K562 (cell line): ENCODE data around the gene SSU72. TPM values are rescaled to one million over a fixed set of nuclear protein-coding genes. Genes with fewer than 3 reads are reported as not detected.

Source experiments
- ATAC-seq: fragments of 200-7000 bp; cut with Tn5 transposase; 3 replicates; pipeline ENCODE4 v1.9.1; 2020; ENCODE audit warnings: moderate library complexity
- BruUV-seq: library from RNA; stranded (reverse); fragments of 400-500 nt; replicated peaks from 2 replicates; lab custom pipeline; 2021; lab: Mats Ljungman, UMichigan
- CTCF ChIA-PET: fragments of 300-600 bp; formaldehyde crosslinking; extraction: SDS; loops from one replicate; lab custom pipeline; 2021; ENCODE audit warnings: low intra/inter-chr PET ratio; lab: Yijun Ruan, JAX
- POLR2A ChIA-PET: fragments of 300-600, 350-650 bp; sonication (Branson Sonifier 250); formaldehyde crosslinking; extraction: SDS; loops from one replicate; lab custom pipeline; 2021; ENCODE audit warnings: antibody characterized with exemption, inconsistent platforms; lab: Yijun Ruan, JAX
- DNase-seq, 4 experiments: peaks; one replicate each; pipeline versions ENCODE4 v3.0.0 to v3.0.0-alpha.2; 2011 to 2018; ENCODE audit warnings: low spot score in 3 of 4, mixed read lengths in 3 of 4; ENCODE audit errors: extremely low read depth in 1 of 4
- FAIRE-seq: peaks from 2 replicates; lab custom pipeline; 2011; peaks lifted over from hg19 to GRCh38; lab: Jason Lieb, UNC
- H2AFZ ChIP-seq: 2 replicates; pipeline ENCODE4 v1.6.0; 2011; ENCODE audit warnings: low read depth, low read length, control low read depth, inconsistent platforms
- H3K27ac ChIP-seq: fragments of 200-600 bp; 3 replicates; pipeline ENCODE4 v1.8.0; 2011; ENCODE audit warnings: low read depth, mild to moderate bottlenecking, control low read depth, inconsistent platforms, low read length, moderate library complexity, mixed read lengths; ENCODE audit errors: extremely low read depth
- H3K27me3 ChIP-seq, 2 experiments: fragments of 300-600 bp in 1 of 2; 2 replicates in 1 of 2; 3 replicates in 1 of 2; pipeline versions ENCODE4 v1.6.0 to v1.8.0; 2011; ENCODE audit warnings: inconsistent platforms in 2 of 2, low read length in 2 of 2, mild to moderate bottlenecking in 1 of 2, mixed read lengths in 1 of 2, moderate library complexity in 1 of 2; ENCODE audit not compliant: control insufficient read depth in 2 of 2, insufficient read depth in 2 of 2
- H3K36me3 ChIP-seq: fragments of 300-600 bp; 3 replicates; pipeline ENCODE4 v1.8.0; 2011; ENCODE audit warnings: mild to moderate bottlenecking, low read length, inconsistent platforms; ENCODE audit not compliant: control insufficient read depth, insufficient read depth
- H3K4me1 ChIP-seq, 2 experiments: fragments of 200-600 bp in 1 of 2; replicated peaks in 1 of 2; 2 replicates in 1 of 2; 3 replicates in 1 of 2; pipeline versions ENCODE4 v1.5.1 to v1.8.0; 2011; ENCODE audit warnings: inconsistent platforms in 2 of 2, low read length in 2 of 2, mild to moderate bottlenecking in 1 of 2, mixed read lengths in 1 of 2, moderate library complexity in 1 of 2; ENCODE audit not compliant: control insufficient read depth in 2 of 2, insufficient read depth in 2 of 2
- H3K4me2 ChIP-seq: 2 replicates; pipeline ENCODE4 v1.6.1; 2011; ENCODE audit warnings: low read length, control low read depth, inconsistent platforms, mixed read lengths; ENCODE audit not compliant: insufficient read depth
- H3K4me3 ChIP-seq: fragments of 200-600 bp; sonication (generic), shearing (Covaris generic); 2 replicates; pipeline ENCODE4 v1.5.1; 2016; ENCODE audit warnings: control low read depth, inconsistent platforms
- H3K79me2 ChIP-seq: fragments of 200-600 bp; 3 replicates; pipeline ENCODE4 v1.8.0; 2011; ENCODE audit warnings: low read length, inconsistent platforms; ENCODE audit not compliant: control insufficient read depth, insufficient read depth
- H3K9ac ChIP-seq, 2 experiments: 2 replicates each; pipeline versions ENCODE4 v1.6.0 to v1.6.1; 2011; ENCODE audit warnings: low read depth in 2 of 2, low read length in 2 of 2, control low read depth in 1 of 2, inconsistent platforms in 1 of 2, mild to moderate bottlenecking in 1 of 2, mixed read lengths in 1 of 2; ENCODE audit not compliant: insufficient read depth in 1 of 2
- H3K9me1 ChIP-seq: one replicate; pipeline ENCODE4 v1.6.0; 2011; ENCODE audit warnings: inconsistent platforms, mild to moderate bottlenecking, low read length, moderate library complexity; ENCODE audit not compliant: control insufficient read depth, insufficient read depth
- H3K9me3 ChIP-seq: replicated peaks from 2 replicates; pipeline ENCODE4 v1.5.1; 2011; ENCODE audit warnings: low read depth, low read length, inconsistent platforms; ENCODE audit not compliant: control insufficient read depth, insufficient read depth
- H4K20me1 ChIP-seq: replicated peaks from 2 replicates; pipeline ENCODE4 v1.6.1; 2011; ENCODE audit warnings: low read length, inconsistent platforms, mixed read lengths; ENCODE audit not compliant: control insufficient read depth, insufficient read depth
- CCNT2 ChIP-seq: IDR thresholded peaks from 2 replicates; pipeline ENCODE4 v1.6.1; 2011; ENCODE audit warnings: borderline replicate concordance, low read depth, mild to moderate bottlenecking, moderate library complexity, mixed read lengths, low read length; ENCODE audit not compliant: insufficient read length; ENCODE audit errors: extremely low read depth
- EP300 ChIP-seq: IDR thresholded peaks from 2 replicates; pipeline ENCODE4 v1.6.1; 2012; ENCODE audit warnings: low read length, improper control_type of control experiment
- HEY1 ChIP-seq: fragments of 250-450 bp; sonication (Bioruptor Pico); IDR thresholded peaks from 2 replicates; pipeline ENCODE4 v1.5.0; 2020; ENCODE audit warnings: mild to moderate bottlenecking, moderate library complexity, borderline replicate concordance
- NR2C1 ChIP-seq, 2 experiments: fragments of 450-650 bp; IDR thresholded peaks; 2 replicates each; pipeline ENCODE4 v1.6.1; 2017; ENCODE audit warnings: mild to moderate bottlenecking in 2 of 2, antibody characterized with exemption in 1 of 2, inconsistent platforms in 1 of 2, missing compliant biosample characterization in 1 of 2, missing genetic modification characterization in 1 of 2
- POLR2G ChIP-seq: fragments of 200-400 bp; formaldehyde crosslinking; IDR thresholded peaks from 2 replicates; pipeline ENCODE4 v1.6.1; 2017; ENCODE audit warnings: low read depth, mild to moderate bottlenecking, antibody characterized with exemption, low read length, moderate library complexity
- SRF ChIP-seq, 2 experiments: fragments of 250-450, 450-650 bp in 1 of 2; sonication (Bioruptor Pico) in 1 of 2; sonication (generic) in 1 of 2; formaldehyde crosslinking; IDR thresholded peaks; 2 replicates each; pipeline versions ENCODE4 v1.5.0 to v1.5.1; 2020 to 2022; ENCODE audit warnings: mild to moderate bottlenecking in 1 of 2, missing genetic modification reagents in 1 of 2
- TFAM ChIP-seq: fragments of 250-450 bp; sonication (Bioruptor Pico); conservative IDR thresholded peaks from 2 replicates; pipeline ENCODE4 v1.5.0; 2021; ENCODE audit warnings: mild to moderate bottlenecking, moderate library complexity
- ZNF561 ChIP-seq: fragments of 450-650 bp; formaldehyde crosslinking; conservative IDR thresholded peaks from 2 replicates; pipeline ENCODE4 v1.4.0; 2020; ENCODE audit warnings: mild to moderate bottlenecking, moderate library complexity
- ZNF584 ChIP-seq: fragments of 200-800 bp; sonication (Bioruptor generic); IDR thresholded peaks from 2 replicates; pipeline ENCODE4 v1.6.1; 2016; ENCODE audit warnings: low read depth, mild to moderate bottlenecking, missing genetic modification characterization, missing compliant biosample characterization
- ZNF780A ChIP-seq: fragments of 250-450 bp; sonication (Bioruptor Pico); IDR thresholded peaks from 2 replicates; pipeline ENCODE4 v1.5.0; 2021; ENCODE audit warnings: mild to moderate bottlenecking
- WGBS: fragments of 100-300 bp; shearing (Covaris generic); methylation state at CpG from one replicate; pipeline ENCODE4 v1.1.6; 2016; ENCODE audit warnings: low coverage, mixed read lengths; ENCODE audit not compliant: insufficient coverage; ENCODE audit errors: missing lambda C conversion rate; 5-methylcytosine and 5-hydroxymethylcytosine counted together
- in situ Hi-C: fragments of 300-500 bp; cut with MboI; formaldehyde crosslinking; loops from 4 replicates; pipeline ENCODE4 v1.15.0; 2018; ENCODE audit warnings: inconsistent platforms, mixed read lengths
- intact Hi-C: fragments of 100-400 bp; cut with micrococcal nuclease; formaldehyde crosslinking; loops from 2 replicates; pipeline ENCODE4 v1.14.2; 2022
- polyA plus RNA-seq, 8 experiments: library from polyadenylated mRNA; depleted of rRNA in 4 of 8; stranded (reverse) in 5 of 8; unstranded in 3 of 8; fragments of >200 nt; fragmentation: Nextera tagmentation in 2 of 8; fragmentation: Illumina TruSeq in 1 of 8; extraction: Ambion mirVana in 2 of 8; extraction: Trizol in 1 of 8; gene quantifications; 2 replicates each; pipeline versions ENCODE4 v1.2.1 to v1.2.3, GENCODE V29; 2011 to 2014; ENCODE audit warnings: inconsistent platforms in 1 of 8, missing spikeins in 1 of 8
- total RNA-seq, 7 experiments: library from RNA; depleted of rRNA in 6 of 7; stranded (reverse); fragments of >200 nt in 6 of 7; fragmentation: Illumina TruSeq in 2 of 7; extraction: Trizol in 2 of 7; gene quantifications; 2 replicates each; pipeline versions ENCODE4 v1.2.1 to v1.2.3, GENCODE V29; 2011 to 2021; ENCODE audit warnings: low replicate concordance in 1 of 7
- TF ChIP-seq, protein P1 (sequence below): IDR thresholded peaks from 3 replicates; pipeline ENCODE4 v1.6.1; 2011; ENCODE audit warnings: borderline replicate concordance, mild to moderate bottlenecking; ENCODE audit not compliant: insufficient read length, insufficient read depth
- TF ChIP-seq, protein P2 (sequence below): fragments of 450-650 bp; IDR thresholded peaks from 2 replicates; pipeline ENCODE4 v1.7.1; 2018; ENCODE audit warnings: mild to moderate bottlenecking, low read depth; ENCODE audit not compliant: partially characterized antibody
- TF ChIP-seq, protein P3 (sequence below): fragments of 450-650 bp; IDR thresholded peaks from 2 replicates; pipeline ENCODE4 v1.6.1; 2016; ENCODE audit warnings: missing biosample characterization, missing genetic modification characterization
- TF ChIP-seq, protein P4 (sequence below): fragments of 250-450 bp; sonication (Bioruptor Pico); IDR thresholded peaks from 2 replicates; pipeline ENCODE4 v1.8.0; 2022; ENCODE audit warnings: moderate library complexity, mild to moderate bottlenecking, inconsistent platforms

SSU72 gene
- total and polyA plus RNA-seq, 9 of the 15 experiments (the other 6 are each of a cell fraction or from before 2014, with no cell fraction given): 70.8 to 201 (median 94.6) TPM

- TF ChIP-seq SRF (CRISPR knock-in tag; IDR thresholded peaks at IDR 0.05): no peak
- peak; percentile 51 for TF ChIP-seq POLR2G
- TF ChIP-seq, protein P1, sequence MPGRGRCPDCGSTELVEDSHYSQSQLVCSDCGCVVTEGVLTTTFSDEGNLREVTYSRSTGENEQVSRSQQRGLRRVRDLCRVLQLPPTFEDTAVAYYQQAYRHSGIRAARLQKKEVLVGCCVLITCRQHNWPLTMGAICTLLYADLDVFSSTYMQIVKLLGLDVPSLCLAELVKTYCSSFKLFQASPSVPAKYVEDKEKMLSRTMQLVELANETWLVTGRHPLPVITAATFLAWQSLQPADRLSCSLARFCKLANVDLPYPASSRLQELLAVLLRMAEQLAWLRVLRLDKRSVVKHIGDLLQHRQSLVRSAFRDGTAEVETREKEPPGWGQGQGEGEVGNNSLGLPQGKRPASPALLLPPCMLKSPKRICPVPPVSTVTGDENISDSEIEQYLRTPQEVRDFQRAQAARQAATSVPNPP: no peak
- no peak for TF ChIP-seq ZNF780A (CRISPR knock-in tag)
- TF ChIP-seq ZNF561: no peak
- TF ChIP-seq, protein P2, sequence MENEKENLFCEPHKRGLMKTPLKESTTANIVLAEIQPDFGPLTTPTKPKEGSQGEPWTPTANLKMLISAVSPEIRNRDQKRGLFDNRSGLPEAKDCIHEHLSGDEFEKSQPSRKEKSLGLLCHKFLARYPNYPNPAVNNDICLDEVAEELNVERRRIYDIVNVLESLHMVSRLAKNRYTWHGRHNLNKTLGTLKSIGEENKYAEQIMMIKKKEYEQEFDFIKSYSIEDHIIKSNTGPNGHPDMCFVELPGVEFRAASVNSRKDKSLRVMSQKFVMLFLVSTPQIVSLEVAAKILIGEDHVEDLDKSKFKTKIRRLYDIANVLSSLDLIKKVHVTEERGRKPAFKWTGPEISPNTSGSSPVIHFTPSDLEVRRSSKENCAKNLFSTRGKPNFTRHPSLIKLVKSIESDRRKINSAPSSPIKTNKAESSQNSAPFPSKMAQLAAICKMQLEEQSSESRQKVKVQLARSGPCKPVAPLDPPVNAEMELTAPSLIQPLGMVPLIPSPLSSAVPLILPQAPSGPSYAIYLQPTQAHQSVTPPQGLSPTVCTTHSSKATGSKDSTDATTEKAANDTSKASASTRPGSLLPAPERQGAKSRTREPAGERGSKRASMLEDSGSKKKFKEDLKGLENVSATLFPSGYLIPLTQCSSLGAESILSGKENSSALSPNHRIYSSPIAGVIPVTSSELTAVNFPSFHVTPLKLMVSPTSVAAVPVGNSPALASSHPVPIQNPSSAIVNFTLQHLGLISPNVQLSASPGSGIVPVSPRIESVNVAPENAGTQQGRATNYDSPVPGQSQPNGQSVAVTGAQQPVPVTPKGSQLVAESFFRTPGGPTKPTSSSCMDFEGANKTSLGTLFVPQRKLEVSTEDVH: no peak
- TF ChIP-seq, protein P3, sequence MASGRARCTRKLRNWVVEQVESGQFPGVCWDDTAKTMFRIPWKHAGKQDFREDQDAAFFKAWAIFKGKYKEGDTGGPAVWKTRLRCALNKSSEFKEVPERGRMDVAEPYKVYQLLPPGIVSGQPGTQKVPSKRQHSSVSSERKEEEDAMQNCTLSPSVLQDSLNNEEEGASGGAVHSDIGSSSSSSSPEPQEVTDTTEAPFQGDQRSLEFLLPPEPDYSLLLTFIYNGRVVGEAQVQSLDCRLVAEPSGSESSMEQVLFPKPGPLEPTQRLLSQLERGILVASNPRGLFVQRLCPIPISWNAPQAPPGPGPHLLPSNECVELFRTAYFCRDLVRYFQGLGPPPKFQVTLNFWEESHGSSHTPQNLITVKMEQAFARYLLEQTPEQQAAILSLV (tag): no peak
- TF ChIP-seq ZNF584 (CRISPR knock-in tag): no peak
- TF ChIP-seq, protein P4, sequence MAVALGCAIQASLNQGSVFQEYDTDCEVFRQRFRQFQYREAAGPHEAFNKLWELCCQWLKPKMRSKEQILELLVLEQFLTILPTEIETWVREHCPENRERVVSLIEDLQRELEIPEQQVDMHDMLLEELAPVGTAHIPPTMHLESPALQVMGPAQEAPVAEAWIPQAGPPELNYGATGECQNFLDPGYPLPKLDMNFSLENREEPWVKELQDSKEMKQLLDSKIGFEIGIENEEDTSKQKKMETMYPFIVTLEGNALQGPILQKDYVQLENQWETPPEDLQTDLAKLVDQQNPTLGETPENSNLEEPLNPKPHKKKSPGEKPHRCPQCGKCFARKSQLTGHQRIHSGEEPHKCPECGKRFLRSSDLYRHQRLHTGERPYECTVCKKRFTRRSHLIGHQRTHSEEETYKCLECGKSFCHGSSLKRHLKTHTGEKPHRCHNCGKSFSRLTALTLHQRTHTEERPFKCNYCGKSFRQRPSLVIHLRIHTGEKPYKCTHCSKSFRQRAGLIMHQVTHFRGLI (CRISPR knock-in tag): no peak
- TF ChIP-seq EP300: no peak
- no peak for TF ChIP-seq TFAM (CRISPR knock-in tag)
- TF ChIP-seq HEY1 (CRISPR knock-in tag): no peak
- no peak for TF ChIP-seq CCNT2
- TF ChIP-seq NR2C1 (IDR thresholded peaks at IDR 0.05): 0 out of 2 replicates have a peak, but pooled peaks have one; percentile 42
- TF ChIP-seq NR2C1 (tag; IDR thresholded peaks at IDR 0.05): no peak
- H3K9me3 ChIP-seq: no peaks in the 10 kb centered on the region; the same call in 1 of the 2 replicates
- H3K27ac ChIP-seq: no peak overlapping the region
- no peaks in the 10 kb centered on the region for H3K9me1 ChIP-seq
- no peak for FAIRE-seq
- intact Hi-C loops (no loop called here), in situ Hi-C loops (no loop called here)
- H3K27me3 ChIP-seq: no peaks in the 10 kb centered on the region
- DNase-seq: no peak
- no peak for ATAC-seq
- H3K36me3 ChIP-seq: peaks cover 50% of the 10 kb centered on the region
- peaks cover 0 to 41% of the 10 kb centered on the region in 2 experiments; a peak in 2 of 5 replicates for H3K4me1 ChIP-seq
- H3K4me3 ChIP-seq: no peak overlapping the region
- POLR2A ChIA-PET: interaction anchor here (0.6 to 1.3 kb wide), 2 partner anchors 16 to 26 kb away, joined by 3 read pairs; no protein-coding TSS in a partner anchor
- no peaks in the 10 kb centered on the region for H3K79me2 ChIP-seq
- H2AFZ ChIP-seq: no peak overlapping the region
- no TSS peak for BruUV-seq
- no peak overlapping the region for H3K4me2 ChIP-seq
- H4K20me1 ChIP-seq: no peaks in the 10 kb centered on the region
- peak overlapping the region in 1 of 2 experiments; percentile 60; a peak in 2 of 4 replicates for H3K9ac ChIP-seq
- WGBS: 91% methylated on average over 14 of the region's 15 CpGs
- CTCF ChIA-PET: no interaction called here
These were observed 37.6 kb downstream of the SSU72 start for GRCh38 chr1:1536938-1537546.
